Tibial nerve (tissue), 4 donors: ENCODE measurements around the gene HSDL2. TPM values are rescaled to one million over a fixed set of nuclear protein-coding genes. Genes with fewer than 3 reads are reported as not detected.
"Not testable (repeated sequence)": the region's sequence is repeated elsewhere in the genome, so short reads cannot be mapped to it uniquely, and the experiment has no call there.

Experiments
- DNase-seq, 2 donors: peaks; one replicate each; pipeline ENCODE4 v3.0.0-alpha.2; 2019; ENCODE audit warnings: low spot score in 2 of 2
- H3K27ac ChIP-seq, 4 donors: fragments of 200-600 bp; sonication (generic) in 3 of 4; one replicate each; pipeline ENCODE4 v1.5.1; 2017 to 2019; ENCODE audit warnings: mild to moderate bottlenecking in 1 of 4
- H3K27me3 ChIP-seq, 2 donors: fragments of 200-600 bp; sonication (generic) in 1 of 2; one replicate each; pipeline versions ENCODE4 v1.5.1 to v1.6.0; 2017 to 2019
- H3K36me3 ChIP-seq, 3 donors: fragments of 200-600 bp; sonication (generic); one replicate each; pipeline ENCODE4 v1.5.1; 2018 to 2019
- H3K4me1 ChIP-seq, 4 donors: fragments of 200-600 bp; sonication (generic) in 3 of 4; one replicate each; pipeline ENCODE4 v1.5.1; 2017 to 2019
- H3K4me3 ChIP-seq, 4 donors: fragments of 200-600 bp; sonication (generic) in 3 of 4; one replicate each; pipeline ENCODE4 v1.5.1; 2017 to 2019; ENCODE audit warnings: mild to moderate bottlenecking in 1 of 4, moderate library complexity in 1 of 4
- H3K9me3 ChIP-seq, 4 donors: fragments of 200-600 bp; sonication (generic) in 3 of 4; one replicate each; pipeline ENCODE4 v1.5.1; 2017 to 2019
- CTCF ChIP-seq, 5 experiments: fragments of 200-600 bp in 3 of 5; fragments of 450-650 bp in 2 of 5; sonication (generic) in 3 of 5; IDR thresholded peaks; one replicate each; pipeline ENCODE4 v1.5.1; 2016 to 2019; ENCODE audit warnings: antibody characterized with exemption in 5 of 5, mild to moderate bottlenecking in 3 of 5, moderate library complexity in 2 of 5
- EP300 ChIP-seq, 2 donors: sonication (generic); formaldehyde crosslinking; IDR thresholded peaks; one replicate each; pipeline ENCODE4 v1.6.1; 2017; ENCODE audit warnings: antibody characterized with exemption in 2 of 2, mild to moderate bottlenecking in 1 of 2
- POLR2A ChIP-seq, 2 donors: fragments of 450-650 bp; IDR thresholded peaks; one replicate each; pipeline ENCODE4 v1.6.1; 2017; ENCODE audit warnings: antibody characterized with exemption in 2 of 2, mild to moderate bottlenecking in 2 of 2, moderate library complexity in 2 of 2
- WGBS, 2 donors: methylation state at CpG; one replicate each; pipeline ENCODE4 v1.1.5; 2018; 5-methylcytosine and 5-hydroxymethylcytosine counted together
- total RNA-seq, 4 donors: library from RNA; depleted of rRNA; stranded (reverse); fragments of >200 nt; gene quantifications; one replicate each; pipeline ENCODE4 v1.1.0, GENCODE V29; 2016

HSDL2 gene
- total RNA-seq, 4 donors from 2014 or later, result 34.1 to 48.9 (median 37.7) TPM

GRCh38 chr9:112507001-112507680 lies 127.2 kb downstream of the HSDL2 start:
- WGBS, 2 donors, result 94 to 95% methylated on average over 2 of the region's 2 CpGs
- DNase-seq, result no peak
- Histone ChIP-seq H3K9me3 (no peaks in the 10 kb centered on the region), H3K4me1 (no peaks in the 10 kb centered on the region), H3K27me3 (no peaks in the 10 kb centered on the region), H3K27ac (no peak overlapping the region), H3K4me3 (no peak overlapping the region), H3K36me3 (no peaks in the 10 kb centered on the region)
- TF ChIP-seq EP300 (IDR thresholded peaks at IDR 0.05), result no peak
- TF ChIP-seq CTCF (IDR thresholded peaks at IDR 0.05), result no peak
- TF ChIP-seq POLR2A (IDR thresholded peaks at IDR 0.05), result no peak

GRCh38 chr9:112508377-112508776 lies 128.5 kb downstream of the HSDL2 start:
- Histone ChIP-seq H3K9me3 (no peaks in the 10 kb centered on the region), H3K27ac (no peak overlapping the region), H3K36me3 (no peaks in the 10 kb centered on the region), H3K4me3 (no peak overlapping the region), H3K4me1 (no peaks in the 10 kb centered on the region), H3K27me3 (no peaks in the 10 kb centered on the region)
- no peak for TF ChIP-seq POLR2A (IDR thresholded peaks at IDR 0.05)
- no peak for TF ChIP-seq CTCF (IDR thresholded peaks at IDR 0.05)
- TF ChIP-seq EP300 (IDR thresholded peaks at IDR 0.05), result no peak
- WGBS, 2 donors, result 59 to 74% methylated on average over 2 of the region's 2 CpGs
- DNase-seq, result no peak

GRCh38 chr9:112512377-112512776 lies 132.5 kb downstream of the HSDL2 start:
- not testable (repeated sequence) for H3K4me1 ChIP-seq, DNase-seq, H3K9me3 ChIP-seq, H3K36me3 ChIP-seq, H3K4me3 ChIP-seq, H3K27ac ChIP-seq, H3K27me3 ChIP-seq
- WGBS, 2 donors, result 84 to 85% methylated on average over 3 to 4 of the region's 4 CpGs

- WGBS, 2 donors, result 90 to 94% methylated on average over 2 of the region's 2 CpGs
- TF ChIP-seq POLR2A (IDR thresholded peaks at IDR 0.05), result no peak
- TF ChIP-seq CTCF (IDR thresholded peaks at IDR 0.05), result no peak
- TF ChIP-seq EP300 (IDR thresholded peaks at IDR 0.05), result no peak
- no peak overlapping the region for H3K4me3 ChIP-seq
- no peaks in the 10 kb centered on the region for H3K36me3 ChIP-seq
- no peaks in the 10 kb centered on the region for H3K9me3 ChIP-seq
- no peaks in the 10 kb centered on the region for H3K27me3 ChIP-seq
- no peak for DNase-seq
- H3K4me1 ChIP-seq, result no peaks in the 10 kb centered on the region
- no peak overlapping the region for H3K27ac ChIP-seq
Observed at GRCh38 chr9:112516769-112517168, 136.9 kb downstream of the HSDL2 start.

GRCh38 chr9:112520069-112520468 lies 140.2 kb downstream of the HSDL2 start:
- no peak for DNase-seq
- Histone ChIP-seq H3K36me3 (no peaks in the 10 kb centered on the region), H3K9me3 (no peaks in the 10 kb centered on the region), H3K4me1 (no peaks in the 10 kb centered on the region), H3K27ac (no peak overlapping the region), H3K4me3 (no peak overlapping the region), H3K27me3 (no peaks in the 10 kb centered on the region)
- no peak for TF ChIP-seq CTCF (IDR thresholded peaks at IDR 0.05)
- TF ChIP-seq EP300 (IDR thresholded peaks at IDR 0.05), result no peak
- no peak for TF ChIP-seq POLR2A (IDR thresholded peaks at IDR 0.05)
- WGBS, 2 donors, result 87 to 88% methylated on average over 1 of the region's 1 CpG

GRCh38 chr9:112520656-112521055 lies 140.7 kb downstream of the HSDL2 start:
- WGBS, 2 donors, result 64 to 83% methylated on average over 3 of the region's 3 CpGs
- TF ChIP-seq CTCF (IDR thresholded peaks at IDR 0.05) (no peak), POLR2A (IDR thresholded peaks at IDR 0.05) (no peak), EP300 (IDR thresholded peaks at IDR 0.05) (no peak)
- H3K9me3 ChIP-seq, result no peaks in the 10 kb centered on the region
- DNase-seq, result no peak
- H3K36me3 ChIP-seq, result no peaks in the 10 kb centered on the region
- no peak overlapping the region for H3K4me3 ChIP-seq
- H3K27me3 ChIP-seq, result no peaks in the 10 kb centered on the region
- H3K27ac ChIP-seq, result no peak overlapping the region
- no peaks in the 10 kb centered on the region for H3K4me1 ChIP-seq
